ENCODE results near the gene BCAT1. TPM values are rescaled to one million over a fixed set of nuclear protein-coding genes. Genes with fewer than 3 reads are reported as not detected.
"Not testable (repeated sequence)": the region's sequence is repeated elsewhere in the genome, so short reads cannot be mapped to it uniquely, and the experiment has no call there.

The BCAT1 gene
- total RNA-seq, 4 donors from 2014 or later, result 3.9 to 36.3 (median 13.7) TPM

- no peak for DNase-seq
- Histone ChIP-seq H3K27me3 (no peaks in the 10 kb centered on the region), H3K4me3 (no peak overlapping the region), H3K27ac (no peak overlapping the region), H3K9me3 (no peaks in the 10 kb centered on the region), H3K4me1 (no peaks in the 10 kb centered on the region), H3K36me3 (no peaks in the 10 kb centered on the region)
- TF ChIP-seq CTCF (IDR thresholded peaks at IDR 0.05), result no peak
- TF ChIP-seq POLR2A (IDR thresholded peaks at IDR 0.05), result no peak
Measured at GRCh38 chr12:24810378-24810777, 138.5 kb downstream of the BCAT1 start.

GRCh38 chr12:24809306-24809705 lies 139.6 kb downstream of the BCAT1 start:
- not testable (repeated sequence) for H3K9me3 ChIP-seq, DNase-seq, H3K36me3 ChIP-seq, H3K27ac ChIP-seq, H3K4me1 ChIP-seq, H3K4me3 ChIP-seq, H3K27me3 ChIP-seq

DNA sequence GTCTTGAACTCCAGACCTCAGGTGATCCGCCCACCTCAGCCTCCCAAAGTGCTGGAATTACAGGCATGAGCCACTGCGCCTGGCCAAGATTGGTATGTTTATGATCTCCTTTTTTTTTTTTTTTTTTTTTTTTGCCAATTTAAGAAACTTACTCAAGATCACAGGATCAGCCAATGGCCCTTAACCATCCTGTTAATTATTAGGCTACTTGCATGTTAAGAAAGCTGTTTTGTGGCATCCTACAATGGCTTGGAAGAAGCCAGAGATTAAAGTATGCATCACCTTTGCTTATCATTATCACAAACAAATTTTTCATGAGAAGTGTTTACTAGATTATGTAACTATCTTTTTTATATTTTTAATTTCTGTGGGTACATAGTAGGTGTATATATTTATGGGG lies 140.2 kb downstream of the BCAT1 start:
- Histone ChIP-seq H3K36me3 (no peaks in the 10 kb centered on the region), H3K4me3 (no peak overlapping the region), H3K27me3 (no peaks in the 10 kb centered on the region), H3K9me3 (no peaks in the 10 kb centered on the region), H3K4me1 (no peaks in the 10 kb centered on the region), H3K27ac (no peak overlapping the region)
- DNase-seq, result no peak
- TF ChIP-seq POLR2A (IDR thresholded peaks at IDR 0.05) (no peak), CTCF (IDR thresholded peaks at IDR 0.05) (no peak)

DNA sequence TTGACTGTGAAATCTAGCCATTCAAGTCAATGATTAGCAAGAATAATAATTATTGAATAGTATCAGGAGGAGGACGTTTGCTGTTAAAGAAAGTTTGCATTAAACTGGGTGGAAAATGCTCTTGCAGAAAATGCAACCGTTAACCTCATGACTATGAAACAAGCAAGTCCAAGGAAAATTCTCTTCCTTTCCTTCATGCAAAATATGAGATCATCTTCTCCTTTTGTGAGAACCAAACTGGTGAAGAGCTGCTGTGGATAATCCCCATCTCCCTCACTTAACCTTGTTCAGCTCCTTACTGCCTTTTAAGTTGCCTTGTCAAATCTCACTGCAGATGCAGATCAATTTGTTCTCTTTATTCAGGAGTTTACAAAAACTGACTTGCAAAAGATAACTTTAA lies 142.5 kb downstream of the BCAT1 start:
- no peak overlapping the region for H3K4me3 ChIP-seq
- H3K9me3 ChIP-seq, result no peaks in the 10 kb centered on the region
- TF ChIP-seq CTCF (IDR thresholded peaks at IDR 0.05) (no peak), POLR2A (IDR thresholded peaks at IDR 0.05) (no peak)
- no peaks in the 10 kb centered on the region for H3K36me3 ChIP-seq
- no peak for DNase-seq
- H3K4me1 ChIP-seq, result no peaks in the 10 kb centered on the region
- H3K27ac ChIP-seq, result no peak overlapping the region
- H3K27me3 ChIP-seq, result no peaks in the 10 kb centered on the region

DNA sequence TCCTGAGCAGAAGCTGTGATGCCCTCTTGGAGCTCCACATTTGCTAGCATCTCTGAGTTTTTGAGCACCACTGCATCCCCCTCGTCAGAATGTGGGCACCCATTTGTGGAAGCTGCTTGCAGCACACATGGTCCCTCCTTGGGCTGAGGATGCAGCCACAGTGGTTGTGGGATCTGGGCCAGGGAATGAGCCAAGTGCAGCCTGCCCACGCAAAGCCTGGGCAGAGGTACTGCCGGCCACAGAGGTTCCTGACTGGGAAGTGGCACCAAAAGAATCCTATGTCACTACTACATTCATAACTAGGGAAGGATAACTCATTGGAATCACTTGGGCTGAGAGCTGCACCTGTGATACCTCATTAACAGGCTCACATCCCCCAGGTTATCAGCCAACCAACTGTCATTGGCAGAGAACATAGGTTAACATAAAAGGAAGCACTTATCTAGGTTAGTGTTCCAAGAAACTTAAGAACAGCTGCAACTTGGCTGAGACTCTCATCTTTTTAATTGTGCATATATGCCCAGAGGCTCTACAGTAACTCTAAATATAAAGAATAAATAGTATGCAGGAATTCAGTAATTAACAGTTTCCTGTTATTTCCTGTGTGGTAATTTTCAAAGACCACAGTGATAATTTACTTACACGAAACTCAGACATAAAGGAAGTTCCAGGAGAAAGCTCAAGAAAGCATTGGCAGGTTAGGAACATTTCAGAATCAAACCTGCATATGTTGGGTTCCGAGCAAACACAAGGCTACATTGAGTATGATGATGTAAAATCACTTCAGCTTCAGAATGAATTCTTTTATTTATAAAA lies 145.3 kb downstream of the BCAT1 start:
- H3K9me3 ChIP-seq, result no peaks in the 10 kb centered on the region
- H3K27me3 ChIP-seq, result no peaks in the 10 kb centered on the region
- H3K4me3 ChIP-seq, result no peak overlapping the region
- no peak overlapping the region for H3K27ac ChIP-seq
- no peaks in the 10 kb centered on the region for H3K36me3 ChIP-seq
- no peak for DNase-seq
- TF ChIP-seq CTCF (IDR thresholded peaks at IDR 0.05) (no peak), POLR2A (IDR thresholded peaks at IDR 0.05) (no peak)
- H3K4me1 ChIP-seq, result no peaks in the 10 kb centered on the region

- H3K27ac ChIP-seq, result peak overlapping the region in 1 of 4 donors; percentile 45
Measured at GRCh38 chr12:24798335-24798734, 150.6 kb downstream of the BCAT1 start.

More at GRCh38 chr12:24798335-24798734, 150.6 kb downstream of the BCAT1 start:
- no peak for DNase-seq
- H3K4me1 ChIP-seq, result no peaks in the 10 kb centered on the region
- TF ChIP-seq POLR2A (IDR thresholded peaks at IDR 0.05) (no peak), CTCF (IDR thresholded peaks at IDR 0.05) (no peak)
- no peaks in the 10 kb centered on the region for H3K9me3 ChIP-seq
- H3K27me3 ChIP-seq, result no peaks in the 10 kb centered on the region
- no peaks in the 10 kb centered on the region for H3K36me3 ChIP-seq
- no peak overlapping the region for H3K4me3 ChIP-seq

Measured in Peyer's patch (tissue), 4 donors.